Smooth muscle cell (in vitro differentiated cells): ENCODE data around the gene ARHGAP25. TPM values are rescaled to one million over a fixed set of nuclear protein-coding genes. Genes with fewer than 3 reads are reported as not detected.

Experiments
- DNase-seq: peaks from one replicate; lab custom pipeline; 2025; ENCODE audit not compliant: unreplicated experiment; lab: John Stamatoyannopoulos, UW
- H2AFZ ChIP-seq: fragments of 200-600 bp; sonication (generic); 2 replicates; pipeline ENCODE4 v1.6.0; 2016; ENCODE audit warnings: antibody characterized with exemption, low read depth, mild to moderate bottlenecking
- H3F3A ChIP-seq: fragments of 200-600 bp; sonication (generic); 2 replicates; pipeline ENCODE4 v1.6.0; 2017; ENCODE audit warnings: antibody characterized with exemption, low read depth
- H3K27ac ChIP-seq: fragments of 200-600 bp; sonication (generic); 2 replicates; pipeline ENCODE4 v1.5.1; 2016; ENCODE audit warnings: low read depth, mild to moderate bottlenecking
- H3K27me3 ChIP-seq: fragments of 200-600 bp; sonication (generic); 2 replicates; pipeline ENCODE4 v1.6.1; 2016; ENCODE audit warnings: low read depth, mild to moderate bottlenecking
- H3K36me3 ChIP-seq: fragments of 200-600 bp; sonication (generic); 2 replicates; pipeline ENCODE4 v1.5.1; 2016; ENCODE audit warnings: low read depth
- H3K4me1 ChIP-seq: fragments of 200-600 bp; sonication (generic); 2 replicates; pipeline ENCODE4 v1.5.1; 2016; ENCODE audit warnings: low read depth
- H3K4me2 ChIP-seq: fragments of 200-600 bp; sonication (generic); 2 replicates; pipeline ENCODE4 v1.6.0; 2016; ENCODE audit warnings: mild to moderate bottlenecking
- H3K4me3 ChIP-seq: fragments of 200-600 bp; sonication (generic); 2 replicates; pipeline ENCODE4 v1.5.1; 2016; ENCODE audit warnings: mild to moderate bottlenecking
- H3K79me2 ChIP-seq: fragments of 200-600 bp; sonication (generic); 2 replicates; pipeline ENCODE4 v1.6.0; 2016; ENCODE audit warnings: low read depth, mild to moderate bottlenecking
- H3K9ac ChIP-seq: fragments of 200-600 bp; sonication (generic); 2 replicates; pipeline ENCODE4 v1.6.0; 2016; ENCODE audit warnings: low read depth
- H3K9me3 ChIP-seq: fragments of 200-600 bp; sonication (generic); replicated peaks from 2 replicates; pipeline ENCODE4 v1.5.1; 2016; ENCODE audit warnings: low read depth
- H4K20me1 ChIP-seq: fragments of 200-600 bp; sonication (generic); 2 replicates; pipeline ENCODE4 v1.6.0; 2016; ENCODE audit warnings: low read depth
- CTCF ChIP-seq: fragments of 200-600 bp; sonication (generic); IDR thresholded peaks from 2 replicates; pipeline ENCODE4 v1.5.1; 2017; ENCODE audit warnings: borderline replicate concordance, mild to moderate bottlenecking, antibody characterized with exemption; ENCODE audit not compliant: insufficient read depth, poor library complexity, severe bottlenecking
- WGBS: methylation state at CpG from one replicate; pipeline ENCODE4 v1.1.7; 2016; ENCODE audit warnings: low lambda C conversion rate; 5-methylcytosine and 5-hydroxymethylcytosine counted together
- polyA plus RNA-seq: library from polyadenylated mRNA; unstranded; fragments of >200 nt; fragmentation: Nextera tagmentation; extraction: Ambion mirVana; gene quantifications from 2 replicates; pipeline ENCODE4 v1.2.1, GENCODE V29; 2016
- total RNA-seq: library from RNA; depleted of rRNA; stranded (reverse); fragments of >200 nt; gene quantifications from 2 replicates; pipeline ENCODE4 v1.2.3, GENCODE V29; 2014

ARHGAP25 gene
- total and polyA plus RNA-seq, 2 experiments from 2014 or later: 1.5 to 2.0 TPM

- WGBS: 87% methylated on average over 2 of the region's 2 CpGs
- H2AFZ ChIP-seq: no peak overlapping the region
- H3K79me2 ChIP-seq: no peaks in the 10 kb centered on the region
- no peak for DNase-seq
- H3K4me2 ChIP-seq: no peak overlapping the region
- H3F3A ChIP-seq: peaks cover 4% of the 10 kb centered on the region
- no peak for TF ChIP-seq CTCF
- H3K27me3 ChIP-seq: no peaks in the 10 kb centered on the region
- no peak overlapping the region for H3K9ac ChIP-seq
- H3K4me3 ChIP-seq: no peak overlapping the region
- no peaks in the 10 kb centered on the region for H3K36me3 ChIP-seq
- H4K20me1 ChIP-seq: no peaks in the 10 kb centered on the region
- no peak overlapping the region for H3K27ac ChIP-seq
- no peaks in the 10 kb centered on the region for H3K4me1 ChIP-seq
- H3K9me3 ChIP-seq: no peaks in the 10 kb centered on the region
Observed at GRCh38 chr2:68824831-68825230, 90.2 kb downstream of the ARHGAP25 start.

- H3F3A ChIP-seq: peaks cover 15% of the 10 kb centered on the region
- no peak overlapping the region for H3K9ac ChIP-seq
- no peak overlapping the region for H3K4me3 ChIP-seq
- no peaks in the 10 kb centered on the region for H4K20me1 ChIP-seq
- no peaks in the 10 kb centered on the region for H3K9me3 ChIP-seq
- no peak for TF ChIP-seq CTCF
- H3K4me1 ChIP-seq: no peaks in the 10 kb centered on the region
- no peaks in the 10 kb centered on the region for H3K36me3 ChIP-seq
- H3K4me2 ChIP-seq: no peak overlapping the region
- H3K79me2 ChIP-seq: no peaks in the 10 kb centered on the region
- H2AFZ ChIP-seq: no peak overlapping the region
- DNase-seq: no peak
- WGBS: 94% methylated on average over 5 of the region's 5 CpGs
- H3K27ac ChIP-seq: no peak overlapping the region
- H3K27me3 ChIP-seq: no peaks in the 10 kb centered on the region
Observed at GRCh38 chr2:68825866-68826265, 91.3 kb downstream of the ARHGAP25 start.

- Histone ChIP-seq H3K9ac (no peak overlapping the region), H3K36me3 (no peaks in the 10 kb centered on the region), H3K27ac (peak overlapping the region; percentile 18), H3K4me1 (no peaks in the 10 kb centered on the region), H3K9me3 (no peaks in the 10 kb centered on the region), H2AFZ (peak overlapping the region; percentile 29), H4K20me1 (no peaks in the 10 kb centered on the region), H3K4me2 (peak overlapping the region; percentile 23), H3F3A (peaks cover 20% of the 10 kb centered on the region), H3K79me2 (no peaks in the 10 kb centered on the region), H3K27me3 (no peaks in the 10 kb centered on the region), H3K4me3 (no peak overlapping the region)
- no peak for TF ChIP-seq CTCF
- DNase-seq: no peak
- 77% methylated on average over 4 of the region's 4 CpGs for WGBS
Observed at GRCh38 chr2:68827666-68828065, 93.1 kb downstream of the ARHGAP25 start.

- H4K20me1 ChIP-seq: no peaks in the 10 kb centered on the region
- no peaks in the 10 kb centered on the region for H3K36me3 ChIP-seq
- DNase-seq: peak; percentile 78
- H3K79me2 ChIP-seq: no peaks in the 10 kb centered on the region
- peak overlapping the region; percentile 53 for H3K4me2 ChIP-seq
- peaks cover 20% of the 10 kb centered on the region for H3F3A ChIP-seq
- no peaks in the 10 kb centered on the region for H3K4me1 ChIP-seq
- peak overlapping the region; percentile 6 for H3K9ac ChIP-seq
- no peak for TF ChIP-seq CTCF
- H3K27me3 ChIP-seq: no peaks in the 10 kb centered on the region
- H3K9me3 ChIP-seq: no peaks in the 10 kb centered on the region
- H3K27ac ChIP-seq: peak overlapping the region; percentile 83
- 10% methylated on average over 10 of the region's 10 CpGs for WGBS
- no peak overlapping the region for H3K4me3 ChIP-seq
- H2AFZ ChIP-seq: no peak overlapping the region
Observed at GRCh38 chr2:68828887-68829708, 94.5 kb downstream of the ARHGAP25 start.
